Iris pigment epithelial cell (primary cell): ENCODE results near the gene TCERG1L.
"Not testable (repeated sequence)": the region's sequence is repeated elsewhere in the genome, so short reads cannot be mapped to it uniquely, and the experiment has no call there.

Source experiments
- DNase-seq: peaks from one replicate; pipeline ENCODE4 v3.0.0-alpha.2; 2011; ENCODE audit warnings: low read depth

The TCERG1L gene

DNA sequence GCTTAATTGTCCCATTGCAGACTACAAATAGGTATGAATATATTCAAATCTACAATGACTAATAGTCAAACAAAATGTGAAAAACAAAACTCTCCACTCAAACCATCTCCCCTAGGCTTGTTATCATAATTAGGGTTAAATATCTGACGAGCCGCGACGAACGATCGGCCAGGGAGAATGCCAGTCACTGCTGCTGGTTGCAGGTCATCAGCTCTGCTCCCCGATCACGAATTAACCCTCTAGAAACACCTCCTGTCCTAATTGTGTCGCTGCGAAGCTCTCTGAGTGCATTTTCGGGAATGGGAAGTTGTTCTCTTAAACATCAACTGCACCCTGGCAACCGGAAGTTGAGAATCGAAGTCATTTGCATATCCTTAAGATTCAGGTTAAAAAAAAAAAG lies 167.3 kb downstream of the TCERG1L start:
- no peak for DNase-seq

DNA sequence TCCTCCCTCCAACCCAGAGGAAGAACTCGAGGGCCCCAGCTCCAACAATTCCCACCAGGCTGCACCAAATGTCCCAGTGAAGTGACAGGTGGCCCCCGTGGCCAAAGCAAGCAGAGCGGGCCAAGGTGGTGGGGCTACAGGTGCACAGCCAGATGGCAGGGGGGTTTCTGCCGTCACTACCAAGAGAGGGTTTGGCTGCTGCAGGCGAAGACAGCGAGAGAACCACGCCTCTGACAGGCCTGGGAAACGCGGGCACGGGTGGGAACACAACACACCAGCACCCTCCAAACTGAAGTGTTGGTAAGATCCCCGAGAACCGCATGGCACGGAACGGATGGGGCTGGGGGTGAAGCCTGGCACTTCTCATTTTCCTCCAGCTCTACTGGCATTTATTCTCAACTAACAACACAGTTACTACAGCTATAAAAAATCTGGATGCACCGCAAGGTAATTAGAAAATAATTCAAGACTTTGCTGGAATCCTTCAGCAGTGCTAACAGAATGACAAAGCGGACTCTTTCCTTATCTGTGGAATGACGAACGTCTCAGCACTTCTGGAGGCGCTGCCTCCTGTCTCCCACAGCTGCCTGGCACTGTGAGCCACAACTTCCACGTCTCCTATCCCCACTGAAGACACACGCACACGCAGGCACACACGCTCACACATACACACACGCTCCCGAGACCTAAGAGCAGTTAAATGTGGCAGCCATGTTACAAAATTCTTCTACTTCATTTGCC lies 167.9 kb downstream of the TCERG1L start:
- DNase-seq: no peak

DNA sequence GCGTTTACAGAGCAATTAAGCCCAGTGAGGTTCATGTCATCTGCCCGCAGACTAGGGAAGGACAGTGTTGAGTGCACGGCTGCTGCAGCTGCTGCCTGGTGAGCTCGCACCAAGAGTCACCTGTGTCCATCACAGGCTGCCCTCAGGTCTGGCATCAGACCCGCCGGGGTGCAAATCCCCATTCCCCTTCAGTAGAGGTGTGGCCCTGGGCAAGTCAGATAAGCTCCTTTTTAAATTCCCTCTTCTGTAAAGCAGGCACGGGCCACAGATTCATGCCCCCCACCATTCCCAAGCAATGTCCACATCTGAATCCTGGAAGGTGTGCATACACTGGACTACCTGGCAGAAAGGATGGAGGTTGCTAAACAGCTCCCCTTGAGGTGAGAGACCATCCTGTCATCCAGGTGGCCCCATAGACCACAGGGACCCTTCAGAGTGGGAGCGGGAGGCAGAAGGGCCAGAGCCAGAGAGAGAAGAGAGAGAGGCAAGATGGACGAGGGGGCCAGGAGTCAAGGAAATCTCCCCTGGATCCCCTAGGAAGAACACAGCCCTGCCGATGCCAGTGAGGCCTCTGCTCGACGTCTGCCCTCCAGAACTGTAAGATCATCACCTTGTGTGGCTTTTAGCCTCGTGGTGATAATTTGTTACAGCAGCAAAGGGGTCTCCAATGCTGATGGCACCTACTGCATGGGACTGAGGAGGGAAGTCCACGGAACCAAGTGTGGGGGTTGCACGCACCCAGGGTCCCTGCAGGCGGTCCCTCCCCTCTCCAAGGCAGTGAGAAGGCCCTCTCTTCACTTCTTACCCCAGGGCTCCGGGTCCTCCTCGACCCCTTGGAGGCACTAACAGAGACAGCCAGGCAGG lies 168.8 kb downstream of the TCERG1L start:
- no peak for DNase-seq

DNA sequence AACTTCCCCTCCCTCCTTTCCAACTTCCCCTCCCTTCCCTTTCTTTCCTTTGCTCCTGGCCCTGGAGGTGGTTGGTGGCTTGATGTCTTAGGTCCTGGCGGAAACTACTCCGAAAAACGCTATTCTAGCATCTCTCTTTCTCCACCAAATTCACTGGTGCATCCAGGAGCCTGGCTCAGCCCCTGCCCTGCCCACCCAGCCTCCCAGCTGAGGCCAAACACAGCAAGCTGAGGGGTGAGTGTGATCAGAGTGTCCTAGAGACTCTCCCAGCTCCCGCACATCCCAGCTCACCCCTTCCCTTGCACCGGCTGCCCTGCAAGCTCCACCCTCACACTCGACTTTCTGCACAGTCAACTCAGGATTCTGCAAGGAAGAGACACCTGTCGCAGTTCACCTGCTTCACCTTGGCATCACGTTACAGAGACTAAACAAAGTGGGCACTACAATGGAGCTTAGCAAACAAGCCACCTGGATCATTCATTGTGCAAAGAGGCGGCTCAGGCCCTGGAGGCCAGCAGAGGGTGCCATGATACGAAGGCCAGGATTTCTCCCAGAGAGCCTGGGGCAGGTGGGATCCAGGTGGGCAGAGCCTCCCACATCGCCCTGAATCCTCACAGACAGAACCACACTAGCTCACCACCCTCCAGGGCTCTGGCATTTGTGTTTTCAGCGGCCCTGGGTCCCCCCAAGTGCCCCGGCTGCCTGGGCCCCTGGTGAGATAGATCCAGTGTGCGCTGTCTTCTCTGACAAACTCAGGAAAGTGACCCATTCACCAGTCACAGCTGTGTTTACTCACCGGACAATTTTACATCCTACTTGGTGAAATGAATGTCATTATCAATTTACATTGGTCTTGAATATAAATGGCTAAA lies 169.6 kb downstream of the TCERG1L start:
- no peak for DNase-seq

DNA sequence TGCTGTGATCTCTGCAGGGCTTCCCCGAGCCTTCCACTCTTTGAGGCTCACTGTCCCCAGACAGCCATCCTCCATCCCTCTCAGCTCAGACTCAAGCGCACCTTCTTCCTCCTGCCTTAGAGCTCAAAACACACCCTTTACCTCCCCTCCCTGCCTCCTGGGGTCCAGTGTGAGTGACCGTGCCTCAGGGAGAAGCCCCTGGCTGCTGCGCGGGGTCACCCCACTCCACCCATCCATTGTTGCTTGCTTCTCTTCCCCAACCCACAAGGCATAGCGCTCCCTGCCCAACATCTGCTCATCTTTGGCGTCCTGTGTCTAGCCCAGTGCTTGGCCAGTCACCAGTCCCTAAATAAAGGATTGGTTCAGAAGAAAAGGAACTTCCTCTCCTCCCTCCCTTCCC lies 170.3 kb downstream of the TCERG1L start:
- no peak for DNase-seq

DNA sequence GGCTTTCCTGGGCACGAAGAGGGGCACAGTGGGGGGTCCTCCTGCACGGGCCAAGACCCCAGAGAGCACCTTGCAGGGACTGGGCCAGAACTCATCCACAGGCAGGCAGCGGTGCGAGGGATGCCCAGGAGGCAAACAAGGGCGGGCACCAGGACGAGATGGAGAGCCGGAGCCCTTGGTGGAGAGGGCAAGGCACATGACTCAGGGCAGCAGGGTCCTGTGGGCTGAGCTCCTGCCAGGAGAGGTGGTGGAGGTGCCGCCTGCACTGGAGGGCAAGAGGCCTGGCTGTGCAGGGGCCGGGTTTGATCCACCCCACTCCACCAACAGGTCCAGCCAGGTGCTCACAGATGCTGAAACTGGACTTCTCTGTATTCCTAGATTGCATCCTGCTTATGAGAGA lies 170.9 kb downstream of the TCERG1L start:
- DNase-seq: no peak

DNA sequence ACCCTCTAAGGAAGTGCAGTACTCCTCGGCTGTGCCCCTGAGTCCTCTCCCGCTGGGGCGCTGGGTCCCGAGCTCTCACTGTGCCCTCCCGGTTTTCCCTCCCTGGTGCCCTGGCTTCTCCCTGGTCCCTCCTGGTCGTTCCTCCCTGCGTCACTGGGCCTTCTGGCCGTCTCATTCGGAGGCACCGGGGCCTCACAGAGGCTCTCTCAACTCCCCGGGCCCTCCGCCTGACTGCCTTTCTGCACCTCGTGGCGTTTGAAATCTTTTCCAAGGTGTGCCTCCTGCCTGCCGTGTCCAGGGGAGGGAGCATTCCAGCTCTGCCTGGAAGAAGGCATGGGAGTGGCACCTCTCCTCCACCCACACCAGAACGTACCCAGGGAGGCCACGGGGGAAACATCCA lies 174.3 kb downstream of the TCERG1L start:
- DNase-seq: no peak

DNA sequence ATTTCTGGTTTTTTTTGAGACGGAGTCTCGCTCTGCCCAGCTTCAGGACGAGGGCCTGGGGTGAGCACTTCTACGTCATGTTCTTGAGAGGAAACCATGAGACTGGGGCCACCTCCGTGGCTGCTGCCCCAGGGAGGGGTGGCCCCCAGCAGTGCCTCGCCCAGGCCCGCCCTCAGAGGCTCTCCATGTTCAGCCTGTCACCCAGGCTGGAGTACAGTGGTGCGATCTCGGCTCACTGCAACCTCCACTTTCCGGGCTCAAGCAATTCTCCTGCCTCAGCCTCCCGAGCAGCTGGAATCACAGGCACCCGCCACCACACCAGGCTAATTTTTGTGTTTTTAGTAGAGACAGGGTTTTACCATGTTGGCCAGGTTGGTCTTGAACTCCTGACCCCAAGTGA lies 175.2 kb downstream of the TCERG1L start:
- not testable (repeated sequence) for DNase-seq

DNA sequence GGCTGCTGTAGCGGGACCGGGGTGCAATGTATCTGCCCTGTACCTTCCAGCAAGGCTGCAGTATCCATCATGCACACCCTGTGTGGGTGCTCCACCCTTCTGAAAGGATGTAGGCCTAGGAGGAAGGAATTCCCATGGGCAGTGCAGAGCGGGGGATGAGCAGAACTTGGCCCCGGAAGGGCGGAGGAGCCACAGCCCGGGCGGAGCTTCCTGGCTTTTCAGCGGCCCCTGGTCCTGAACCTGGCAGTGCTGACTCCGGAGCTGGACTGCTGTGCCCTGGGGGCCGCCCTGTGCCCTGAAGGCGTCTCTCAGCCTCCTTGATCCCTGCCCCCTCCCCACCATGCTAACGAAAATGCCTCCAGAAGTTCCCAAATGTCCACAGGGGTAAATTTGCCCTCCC lies 175.8 kb downstream of the TCERG1L start:
- no peak for DNase-seq

DNA sequence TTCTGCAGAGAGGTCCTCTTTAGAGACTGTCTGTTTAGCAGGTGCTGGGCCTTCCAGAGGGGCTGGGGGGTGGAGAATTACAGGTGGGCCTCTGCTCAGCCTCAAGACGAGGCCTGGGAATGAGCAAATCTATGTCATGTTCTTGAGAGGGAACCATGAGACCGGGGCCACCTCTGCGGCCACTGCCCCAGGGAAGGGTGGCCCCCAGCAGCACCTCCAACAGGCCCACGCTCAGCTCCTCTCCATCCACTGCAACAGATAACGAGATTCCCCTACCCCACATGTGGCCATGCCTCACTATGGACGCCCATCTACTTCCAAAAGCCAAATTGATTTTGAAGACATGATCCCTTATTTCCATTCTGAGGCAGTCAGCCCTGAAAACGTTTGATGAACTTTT lies 176.9 kb downstream of the TCERG1L start:
- no peak for DNase-seq

DNA sequence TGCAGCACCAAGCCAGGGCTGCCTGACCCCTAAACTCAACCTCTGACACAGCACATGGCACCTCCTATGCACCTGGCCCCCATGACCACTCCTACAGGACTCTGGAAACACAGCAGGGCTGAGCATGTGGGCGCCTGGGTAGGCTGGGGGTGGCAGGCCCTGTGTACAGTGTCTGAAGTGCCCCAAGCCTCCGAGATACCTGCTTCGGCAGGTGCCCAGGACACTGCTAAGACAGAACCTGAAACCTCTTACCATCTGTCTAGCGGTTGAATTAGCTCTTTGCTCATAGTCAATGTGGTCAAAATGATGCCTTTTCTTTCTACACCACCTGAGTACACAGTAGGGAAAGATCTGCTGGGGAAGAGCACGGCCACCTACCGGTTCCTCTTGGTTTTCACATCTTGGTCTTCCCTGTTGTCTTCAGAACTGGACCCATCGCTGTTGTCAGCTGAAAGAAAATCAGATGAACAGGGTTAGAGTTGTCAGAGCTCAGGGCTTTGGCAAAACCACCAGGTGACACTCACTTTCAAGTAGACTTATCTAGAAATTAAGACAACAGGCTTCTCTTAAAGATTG lies 177.4 kb downstream of the TCERG1L start:
- DNase-seq: no peak

DNA sequence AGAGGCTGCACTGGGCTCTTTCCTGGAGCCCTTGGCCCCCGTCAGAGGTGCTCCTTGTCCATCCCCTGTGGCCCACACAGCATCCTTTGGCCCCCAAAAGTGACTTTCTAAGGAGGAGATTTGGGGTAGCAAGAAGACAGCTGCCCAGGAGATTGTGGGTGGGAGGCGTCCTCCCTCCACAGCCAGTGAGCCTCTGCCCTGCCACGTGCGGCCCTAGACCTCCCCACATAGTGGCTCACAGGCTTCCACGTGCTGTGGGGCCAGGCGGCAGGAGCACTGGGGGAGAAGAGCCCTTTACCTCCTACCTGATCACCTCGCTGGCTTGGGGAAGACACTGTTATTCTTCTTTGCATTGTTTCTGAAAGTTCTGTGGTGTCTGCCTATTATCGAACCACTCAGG lies 178.8 kb downstream of the TCERG1L start:
- no peak for DNase-seq

DNA sequence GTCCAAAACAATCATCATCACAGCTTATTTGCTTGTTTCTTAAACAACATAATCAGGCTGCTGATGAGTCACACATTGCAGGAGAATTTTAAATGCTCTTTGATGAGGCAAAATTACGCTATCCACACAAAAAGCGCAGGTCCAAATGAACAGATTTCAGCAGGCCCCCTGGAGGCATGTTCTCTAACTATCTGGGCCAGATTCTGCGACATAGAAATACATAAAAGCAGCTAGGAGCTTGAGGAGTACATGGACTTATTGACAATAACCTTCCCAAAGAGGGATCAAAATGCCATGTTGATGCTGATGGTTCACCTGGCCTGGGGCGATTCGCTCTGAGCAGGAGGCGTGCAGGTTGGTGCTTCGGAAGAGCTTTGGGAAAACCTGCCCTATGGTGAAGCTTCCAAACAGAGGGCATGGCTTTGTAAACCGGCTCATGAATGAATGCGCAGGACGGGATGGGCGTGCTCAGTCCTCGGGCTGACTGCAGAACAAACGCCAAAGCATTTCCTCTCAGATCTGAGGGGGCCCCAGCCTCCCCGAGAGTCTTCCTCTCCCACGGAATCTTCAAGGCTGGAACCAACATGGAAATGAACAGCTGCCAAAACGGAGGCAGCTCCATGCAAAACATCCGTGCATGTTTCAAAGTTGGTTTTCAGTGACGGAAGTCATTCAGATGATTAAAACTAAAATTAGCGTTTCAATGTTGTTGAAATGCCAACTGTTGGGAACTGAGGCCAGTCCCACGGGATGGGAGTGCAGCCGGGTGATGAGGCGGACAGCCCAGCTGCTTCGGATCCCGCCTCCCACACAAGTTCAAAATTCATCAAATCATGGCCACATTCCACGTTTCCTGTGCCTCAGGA lies 179.6 kb downstream of the TCERG1L start:
- no peak for DNase-seq

DNA sequence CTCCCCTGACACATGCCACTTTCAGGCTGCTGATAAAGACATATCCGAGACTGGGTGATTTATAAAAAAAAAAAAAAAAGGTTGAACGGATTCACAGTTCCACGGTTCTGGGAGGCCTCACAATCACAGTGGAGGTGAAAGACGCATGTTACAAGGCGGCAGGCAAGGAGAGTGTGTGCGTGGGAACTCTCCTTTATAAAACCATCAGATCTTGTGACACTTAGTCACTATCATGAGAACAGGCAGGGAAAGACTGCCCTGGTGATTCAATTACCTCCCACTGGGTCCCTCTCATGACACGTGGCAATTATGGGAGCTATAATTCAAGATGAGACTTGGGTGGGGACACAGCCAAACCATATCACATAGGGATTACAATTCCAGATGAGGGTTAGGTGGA lies 181.5 kb downstream of the TCERG1L start:
- no peak for DNase-seq

DNA sequence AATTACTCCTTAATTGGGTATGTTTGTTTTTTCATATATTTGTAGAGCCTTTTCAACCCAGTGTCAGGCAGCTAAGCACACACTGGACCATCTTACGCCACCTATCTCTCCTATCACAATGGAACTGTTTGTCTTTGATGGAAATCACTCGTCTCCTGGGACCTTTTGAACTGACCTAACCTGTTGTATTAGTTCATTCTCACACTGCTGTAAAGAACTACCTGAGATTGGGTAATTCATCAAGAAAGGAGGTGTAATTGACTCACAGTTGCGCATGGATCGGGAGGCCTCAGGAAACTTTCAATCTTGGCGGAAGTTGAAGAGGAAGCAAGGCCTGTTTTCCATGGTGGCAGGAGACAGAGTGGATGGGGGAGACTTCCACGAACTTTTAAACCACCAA lies 182.0 kb downstream of the TCERG1L start:
- DNase-seq: no peak

DNA sequence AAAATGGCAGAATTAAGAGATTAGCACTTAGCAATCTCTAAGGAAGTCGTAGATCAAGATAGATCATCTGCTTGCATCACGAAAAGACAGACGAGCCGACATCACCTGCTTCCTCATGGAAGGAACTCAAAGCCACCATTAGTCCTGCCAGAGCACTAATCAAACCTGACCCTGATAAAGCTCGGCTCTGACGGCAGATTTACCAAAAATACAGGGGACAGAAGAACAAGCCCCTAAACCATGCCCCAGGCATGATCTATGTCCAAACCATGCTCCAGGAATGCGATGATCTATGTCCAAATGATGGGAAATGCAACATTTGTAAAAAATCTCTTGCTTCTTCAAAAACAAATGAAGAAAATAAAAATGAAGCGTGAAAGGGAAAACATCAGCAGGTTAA lies 182.8 kb downstream of the TCERG1L start:
- DNase-seq: no peak

DNA sequence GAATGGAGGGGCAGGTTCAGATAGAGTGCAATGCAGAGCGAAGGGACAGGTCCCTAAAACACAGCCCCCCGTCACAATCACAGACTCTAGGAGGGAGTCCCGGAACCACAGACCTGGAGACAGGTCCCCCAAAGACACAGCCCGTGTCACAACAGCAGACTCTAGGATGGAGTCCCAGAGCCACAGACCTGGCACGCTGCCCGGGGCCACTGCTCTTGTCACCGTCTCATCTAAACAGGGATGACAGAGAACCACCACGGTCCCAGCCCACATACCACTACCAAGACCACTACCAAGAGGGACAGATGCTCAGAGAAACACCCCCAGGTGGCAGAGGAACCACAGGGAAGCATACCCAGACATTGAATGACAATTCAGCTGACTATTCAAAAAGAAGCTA lies 183.9 kb downstream of the TCERG1L start:
- DNase-seq: no peak

DNA sequence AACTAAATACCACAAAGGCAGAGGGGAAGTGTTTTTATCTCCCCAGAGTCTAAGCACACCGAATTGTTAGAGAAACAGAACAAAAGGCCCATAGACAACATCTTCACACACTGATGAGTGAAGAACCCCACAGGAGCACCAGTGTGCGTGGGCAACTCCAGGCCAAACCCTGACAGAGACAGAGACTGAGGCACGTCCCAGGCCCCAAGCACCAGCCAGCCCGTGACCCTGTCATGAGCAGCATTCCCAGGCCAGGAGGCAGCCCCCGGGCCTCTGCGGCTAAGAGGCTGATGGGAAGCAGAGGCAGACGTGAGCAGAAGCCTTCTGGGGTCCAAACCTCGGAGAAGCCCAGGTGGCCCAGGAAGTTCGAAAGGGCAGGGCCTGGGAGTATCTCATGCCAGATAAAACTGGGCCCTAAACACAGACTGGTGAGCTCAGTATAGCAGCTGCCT lies 184.4 kb downstream of the TCERG1L start:
- DNase-seq: no peak

DNA sequence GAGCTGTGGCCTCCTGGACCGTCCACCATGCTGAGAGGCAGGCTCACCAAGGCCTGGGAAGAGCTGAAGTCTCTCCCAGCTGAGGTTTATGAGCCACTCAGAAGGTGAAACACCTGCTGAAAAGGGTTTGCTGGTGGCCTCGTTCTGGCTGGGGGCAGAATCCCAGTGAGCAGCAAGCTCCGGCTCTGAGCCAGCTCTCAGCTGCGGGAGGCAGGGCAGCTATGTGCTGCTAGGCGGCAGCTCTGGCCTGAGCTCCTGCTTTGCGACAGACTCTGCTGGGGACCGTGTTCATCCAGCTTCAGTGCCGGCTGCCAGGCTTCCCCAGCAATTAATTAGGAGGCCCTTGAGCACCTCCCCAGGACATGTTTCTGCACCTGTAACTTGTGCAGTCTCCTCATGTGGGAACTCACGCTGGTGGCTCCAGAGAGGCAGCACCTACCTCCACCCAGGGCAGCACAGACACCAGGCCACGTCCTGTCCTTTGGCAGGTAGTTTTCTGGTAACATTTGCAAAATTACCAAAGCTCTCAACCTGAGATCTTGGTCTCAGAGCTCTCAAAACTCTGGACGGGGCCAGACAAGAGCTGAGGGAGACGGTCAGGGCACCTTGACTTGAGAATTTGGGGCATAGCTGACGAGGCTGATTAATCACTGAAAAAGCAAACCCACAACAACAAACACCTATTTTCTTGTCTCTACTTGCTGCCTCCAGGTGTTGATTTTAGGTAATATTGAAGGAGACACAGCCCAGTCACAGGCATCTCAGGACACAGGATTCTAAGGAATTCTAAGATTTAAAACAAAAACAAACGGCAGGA lies 185.0 kb downstream of the TCERG1L start:
- DNase-seq: no peak

DNA sequence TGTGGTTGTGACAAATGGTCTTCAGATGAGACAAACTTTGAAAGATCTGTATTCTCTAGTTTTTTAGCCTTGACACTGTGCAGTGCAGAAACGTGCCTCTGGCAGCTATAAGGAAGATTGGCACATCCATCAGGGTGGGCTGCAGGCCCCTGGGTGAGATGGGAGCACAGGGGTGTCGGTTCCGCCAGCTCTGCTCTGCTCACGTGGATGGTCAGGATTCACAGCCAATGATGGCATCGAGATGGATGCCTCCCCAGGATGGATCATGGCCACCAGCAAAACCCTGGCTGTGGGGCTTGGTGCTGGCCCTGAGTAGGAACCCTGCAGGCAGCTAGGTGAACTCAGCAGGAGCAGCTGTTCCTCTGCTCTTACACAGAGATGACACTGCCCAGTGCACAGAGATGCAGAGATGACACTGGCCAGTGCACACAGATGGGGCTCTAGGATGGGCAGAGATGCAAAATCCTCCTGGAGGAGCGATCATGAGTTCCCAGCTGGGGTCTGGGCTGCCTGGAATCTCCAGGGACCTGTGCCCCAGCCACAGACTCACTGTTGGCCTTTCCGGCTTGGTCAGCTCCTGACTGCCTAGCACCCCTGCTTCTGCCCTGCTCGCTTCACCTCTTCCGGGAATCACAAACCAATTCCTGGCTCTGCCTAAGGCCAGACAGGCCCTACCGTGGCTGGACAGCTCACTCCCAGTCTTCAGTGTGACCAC lies 185.9 kb downstream of the TCERG1L start:
- no peak for DNase-seq
